KOPT-K1 (cell line): ENCODE data around the gene RASGRP1.

Source experiments
- H3K27ac ChIP-seq: fragments of 200-600 bp; sonication (generic); 2 replicates; pipeline ENCODE4 v1.5.1; 2016; ENCODE audit warnings: antibody characterized with exemption, mild to moderate bottlenecking, low read depth, low read length; ENCODE audit not compliant: poor library complexity, severe bottlenecking
- H3K36me3 ChIP-seq: fragments of 200-600 bp; sonication (generic); 2 replicates; pipeline ENCODE4 v1.5.1; 2017; ENCODE audit warnings: antibody characterized with exemption, mild to moderate bottlenecking, low read length, moderate library complexity; ENCODE audit not compliant: insufficient read depth
- H3K9me3 ChIP-seq: fragments of 200-600 bp; sonication (generic); 2 replicates; pipeline ENCODE4 v1.5.1; 2017; ENCODE audit warnings: antibody characterized with exemption, low read length, mild to moderate bottlenecking; ENCODE audit not compliant: insufficient read depth, poor library complexity, severe bottlenecking

Gene RASGRP1

GRCh38 chr15:38453971-38454695 is 110.5 kb downstream of the RASGRP1 start, which contains the start of gene FAM98B:
Gene FAM98B, plus strand, starts transcription at chr15:38454127. Its CDS starts 35 bp downstream, at chr15:38454162.
- no peaks in the 10 kb centered on the region for H3K9me3 ChIP-seq
- H3K36me3 ChIP-seq, result no peaks in the 10 kb centered on the region
- peak within 1 kb of the TSS; percentile 77 for H3K27ac ChIP-seq

GRCh38 chr15:38441130-38441519 is 123.5 kb downstream of the RASGRP1 start:
- no peaks in the 10 kb centered on the region for H3K9me3 ChIP-seq
- H3K36me3 ChIP-seq, result no peaks in the 10 kb centered on the region
- no peak overlapping the region for H3K27ac ChIP-seq

- H3K9me3 ChIP-seq, result no peaks in the 10 kb centered on the region
- H3K27ac ChIP-seq, result no peak overlapping the region
These were observed 124.1 kb downstream of the RASGRP1 start for GRCh38 chr15:38440353-38441129.

More at GRCh38 chr15:38440353-38441129, 124.1 kb downstream of the RASGRP1 start:
- H3K36me3 ChIP-seq, result no peaks in the 10 kb centered on the region
